ENCODE measurements around the gene TBL1X.
A peak's percentile ranks its signal among the peaks of the same experiment; 100 is the strongest.

TBL1X gene

DNA sequence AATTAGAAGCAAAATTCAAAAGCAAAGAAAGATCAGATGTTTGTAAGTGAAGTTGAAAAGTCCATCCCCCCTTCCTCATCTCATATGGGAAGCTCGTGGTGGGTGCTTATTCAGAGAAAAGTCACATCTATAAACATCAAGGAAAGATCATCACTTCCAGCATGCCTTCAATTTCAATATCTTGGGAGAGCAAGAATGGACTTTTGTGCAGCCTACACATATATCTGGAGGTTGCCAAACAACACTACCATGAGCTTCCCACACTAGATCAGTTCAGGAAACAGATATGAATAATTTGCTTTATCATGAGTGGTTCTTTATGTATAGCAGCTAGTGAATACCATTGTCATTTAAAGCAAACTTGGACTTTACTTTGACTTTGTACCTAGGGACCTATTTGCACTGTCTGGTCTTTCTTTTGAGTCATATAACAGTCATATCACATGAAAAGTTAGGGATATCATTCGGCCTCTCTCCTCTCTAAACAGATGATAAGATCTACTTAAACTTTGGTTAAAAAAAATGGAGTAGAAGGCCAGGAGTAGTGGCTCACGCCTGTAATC is 5.6 kb upstream of the TBL1X start:
- no peak overlapping the region for H3K27ac ChIP-seq (ENCODE audit: low read depth, low read length)
- H3K4me3 ChIP-seq (ENCODE audit: low read depth in 1 of 2, low read length in 2 of 2), result no peak overlapping the region
- H3K36me3 ChIP-seq (ENCODE audit: control insufficient read depth in 1 of 2, insufficient read depth in 2 of 2, low read length in 2 of 2), result no peaks in the 10 kb centered on the region
- H3K9ac ChIP-seq (ENCODE audit: low read depth in 1 of 2, low read length in 2 of 2), result no peak overlapping the region
- peaks cover 0 to 15% of the 10 kb centered on the region in 2 donors for H3K4me1 ChIP-seq (ENCODE audit: control insufficient read depth in 1 of 2, insufficient read depth in 2 of 2, low read length in 2 of 2)
- H3K9me3 ChIP-seq (ENCODE audit: control insufficient read depth in 1 of 2, low read length in 2 of 2), result no peaks in the 10 kb centered on the region
- H3K27me3 ChIP-seq (ENCODE audit: control insufficient read depth in 1 of 2, insufficient read depth in 2 of 2, low read length in 2 of 2), result no peaks in the 10 kb centered on the region

DNA sequence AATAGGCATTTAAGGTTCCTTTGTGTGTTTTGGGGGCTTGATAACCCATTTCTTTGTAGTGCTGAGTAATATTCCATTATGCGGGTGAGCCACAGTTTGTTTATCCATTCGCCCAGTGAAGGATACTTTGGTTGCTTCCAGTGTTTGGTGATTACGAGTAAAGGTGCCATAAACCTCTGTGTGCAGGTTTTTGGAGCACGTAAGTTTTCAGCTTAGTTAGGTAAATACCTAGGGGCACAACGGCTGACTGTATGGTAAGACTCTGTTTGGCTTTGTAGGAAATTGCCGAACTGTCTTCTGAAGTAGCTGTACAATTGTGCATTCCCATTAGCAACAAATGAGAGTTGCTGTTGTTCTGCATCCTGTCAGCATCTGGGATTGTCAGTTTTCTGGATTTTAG is 3.8 kb upstream of the TBL1X start:
- Histone ChIP-seq H3K9me3 (ENCODE audit: control insufficient read depth in 1 of 2, low read length in 2 of 2) (no peaks in the 10 kb centered on the region), H3K27me3 (ENCODE audit: control insufficient read depth in 1 of 2, insufficient read depth in 2 of 2, low read length in 2 of 2) (no peaks in the 10 kb centered on the region), H3K27ac (ENCODE audit: low read depth, low read length) (no peak overlapping the region), H3K9ac (ENCODE audit: low read depth in 1 of 2, low read length in 2 of 2) (no peak overlapping the region), H3K4me1 (ENCODE audit: control insufficient read depth in 1 of 2, insufficient read depth in 2 of 2, low read length in 2 of 2) (peaks cover 0 to 15% of the 10 kb centered on the region in 2 donors), H3K4me3 (ENCODE audit: low read depth in 1 of 2, low read length in 2 of 2) (no peak overlapping the region), H3K36me3 (ENCODE audit: control insufficient read depth in 1 of 2, insufficient read depth in 2 of 2, low read length in 2 of 2) (no peaks in the 10 kb centered on the region)

DNA sequence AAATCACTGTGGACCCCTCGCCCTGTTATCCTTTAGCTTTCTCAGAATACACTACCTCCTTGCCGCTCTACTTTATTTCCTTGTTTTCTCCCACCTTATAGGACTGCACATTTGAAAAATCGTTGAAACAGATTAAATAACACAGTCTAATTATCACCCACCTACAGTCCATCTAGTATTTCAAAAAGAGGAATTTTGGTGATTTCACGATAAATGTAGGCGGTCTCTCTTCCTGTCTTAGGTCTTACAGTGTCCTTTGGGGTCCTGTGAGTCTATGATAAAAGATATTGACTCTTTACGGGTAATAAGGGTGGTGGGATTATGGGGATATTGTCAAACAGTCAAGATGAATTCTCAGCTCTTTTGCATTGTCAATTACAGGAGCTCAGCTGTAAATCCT is 2.4 kb upstream of the TBL1X start:
- no peaks in the 10 kb centered on the region for H3K36me3 ChIP-seq (ENCODE audit: control insufficient read depth in 1 of 2, insufficient read depth in 2 of 2, low read length in 2 of 2)
- no peak overlapping the region for H3K9ac ChIP-seq (ENCODE audit: low read depth in 1 of 2, low read length in 2 of 2)
- no peak overlapping the region for H3K27ac ChIP-seq (ENCODE audit: low read depth, low read length)
- peaks cover 0 to 20% of the 10 kb centered on the region in 2 donors for H3K4me1 ChIP-seq (ENCODE audit: control insufficient read depth in 1 of 2, insufficient read depth in 2 of 2, low read length in 2 of 2)
- peak overlapping the region in 1 of 2 donors; percentile 8 for H3K4me3 ChIP-seq (ENCODE audit: low read depth in 1 of 2, low read length in 2 of 2)
- no peaks in the 10 kb centered on the region for H3K27me3 ChIP-seq (ENCODE audit: control insufficient read depth in 1 of 2, insufficient read depth in 2 of 2, low read length in 2 of 2)
- no peaks in the 10 kb centered on the region for H3K9me3 ChIP-seq (ENCODE audit: control insufficient read depth in 1 of 2, low read length in 2 of 2)

DNA sequence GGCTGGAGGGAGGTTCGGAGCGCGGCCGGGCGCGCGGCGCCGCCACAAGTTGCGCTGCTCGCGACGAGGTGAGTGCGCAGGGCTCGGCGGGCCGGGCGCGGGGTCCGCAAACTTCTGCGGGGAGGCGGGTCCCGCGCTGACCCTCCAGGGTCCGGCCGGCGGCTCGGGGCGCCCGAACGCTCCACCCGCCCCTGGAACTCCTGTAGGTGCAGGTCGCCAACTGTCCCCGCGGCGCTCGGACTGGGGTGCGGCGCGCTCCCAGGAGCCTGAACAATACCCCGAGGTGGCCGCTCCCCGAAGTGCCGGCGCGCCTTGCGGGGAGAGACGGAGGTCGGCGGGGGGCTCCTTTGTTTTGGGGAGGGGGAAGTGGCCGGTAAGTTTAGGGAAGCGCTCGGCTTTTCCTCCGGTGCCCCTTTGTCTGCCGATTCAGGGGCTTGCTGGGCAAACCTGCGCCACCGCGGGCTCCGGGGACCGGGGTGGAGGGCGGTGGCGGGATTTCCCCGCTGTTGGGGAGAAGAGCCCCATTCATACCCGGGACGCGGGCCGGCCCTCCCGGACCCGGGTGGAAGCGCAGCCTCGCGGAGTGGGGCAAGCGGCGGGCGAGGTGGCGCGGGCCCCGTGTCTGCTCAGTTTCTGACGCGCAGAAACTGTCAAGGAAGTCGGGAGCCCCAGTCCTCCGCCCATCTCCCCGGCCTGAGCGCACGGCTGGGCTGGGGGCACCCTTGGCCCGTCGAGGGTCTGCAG is 694 bp downstream of the TBL1X start:
- Histone ChIP-seq H3K4me3 (ENCODE audit: low read depth in 1 of 2, low read length in 2 of 2) (peak overlapping the region; percentile 50 to 64), H3K9ac (ENCODE audit: low read depth in 1 of 2, low read length in 2 of 2) (no peak overlapping the region)

DNA sequence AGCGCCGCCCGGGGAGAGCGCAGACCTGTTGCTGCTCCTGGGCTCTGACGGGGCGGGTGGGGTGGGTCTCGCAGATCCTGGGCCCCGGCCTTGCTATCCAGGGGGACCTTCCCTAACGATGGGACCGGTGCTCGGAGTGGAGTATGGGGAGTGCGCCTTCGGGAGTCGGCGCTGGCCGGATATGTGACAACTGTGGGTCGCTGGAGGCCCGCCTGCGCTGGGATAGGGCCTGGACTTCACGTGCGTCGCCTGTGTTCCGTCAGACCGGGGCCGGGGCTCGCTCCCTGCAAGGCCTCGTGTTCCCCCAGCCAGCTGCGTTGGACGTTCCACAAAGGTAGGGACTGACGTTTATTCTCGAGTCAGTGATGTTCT is 1.3 kb downstream of the TBL1X start:
- Histone ChIP-seq H3K27ac (ENCODE audit: low read depth, low read length) (no peak overlapping the region), H3K36me3 (ENCODE audit: control insufficient read depth in 1 of 2, insufficient read depth in 2 of 2, low read length in 2 of 2) (no peaks in the 10 kb centered on the region), H3K9me3 (ENCODE audit: control insufficient read depth in 1 of 2, low read length in 2 of 2) (no peaks in the 10 kb centered on the region), H3K4me1 (ENCODE audit: control insufficient read depth in 1 of 2, insufficient read depth in 2 of 2, low read length in 2 of 2) (peaks cover 0 to 20% of the 10 kb centered on the region in 2 donors), H3K27me3 (ENCODE audit: control insufficient read depth in 1 of 2, insufficient read depth in 2 of 2, low read length in 2 of 2) (no peaks in the 10 kb centered on the region), H3K9ac (ENCODE audit: low read depth in 1 of 2, low read length in 2 of 2) (no peak overlapping the region), H3K4me3 (ENCODE audit: low read depth in 1 of 2, low read length in 2 of 2) (peak overlapping the region; percentile 43 to 55)

More for the DNA sequence above, 694 bp downstream of the TBL1X start:
- no peaks in the 10 kb centered on the region for H3K27me3 ChIP-seq (ENCODE audit: control insufficient read depth in 1 of 2, insufficient read depth in 2 of 2, low read length in 2 of 2)
- H3K36me3 ChIP-seq (ENCODE audit: control insufficient read depth in 1 of 2, insufficient read depth in 2 of 2, low read length in 2 of 2), result no peaks in the 10 kb centered on the region
- H3K9me3 ChIP-seq (ENCODE audit: control insufficient read depth in 1 of 2, low read length in 2 of 2), result no peaks in the 10 kb centered on the region
- peaks cover 0 to 20% of the 10 kb centered on the region in 2 donors for H3K4me1 ChIP-seq (ENCODE audit: control insufficient read depth in 1 of 2, insufficient read depth in 2 of 2, low read length in 2 of 2)
- peak overlapping the region; percentile 42 for H3K27ac ChIP-seq (ENCODE audit: low read depth, low read length)

DNA sequence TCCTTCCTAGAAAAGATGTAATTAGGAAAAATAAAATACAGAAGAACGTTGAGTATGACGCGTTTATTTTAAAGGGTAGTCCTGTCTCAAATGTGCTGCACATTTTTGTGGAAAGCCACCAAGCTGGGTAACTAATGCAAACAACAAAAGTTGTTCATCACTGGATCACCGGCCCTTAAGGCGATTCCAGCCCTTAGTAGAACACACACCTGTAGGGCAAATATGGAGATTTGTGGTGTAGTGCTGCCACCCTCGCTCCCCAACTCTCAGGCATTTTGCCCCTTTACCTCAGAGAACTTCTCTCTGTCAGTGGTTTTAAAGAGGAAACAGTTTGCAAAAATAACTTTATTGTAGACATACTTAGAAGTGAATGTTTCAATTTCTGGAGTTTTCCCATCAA is 1.9 kb downstream of the TBL1X start:
- Histone ChIP-seq H3K27ac (ENCODE audit: low read depth, low read length) (no peak overlapping the region), H3K9ac (ENCODE audit: low read depth in 1 of 2, low read length in 2 of 2) (no peak overlapping the region), H3K4me3 (ENCODE audit: low read depth in 1 of 2, low read length in 2 of 2) (peak overlapping the region; percentile 43 to 55), H3K27me3 (ENCODE audit: control insufficient read depth in 1 of 2, insufficient read depth in 2 of 2, low read length in 2 of 2) (no peaks in the 10 kb centered on the region), H3K9me3 (ENCODE audit: control insufficient read depth in 1 of 2, low read length in 2 of 2) (no peaks in the 10 kb centered on the region), H3K36me3 (ENCODE audit: control insufficient read depth in 1 of 2, insufficient read depth in 2 of 2, low read length in 2 of 2) (no peaks in the 10 kb centered on the region), H3K4me1 (ENCODE audit: control insufficient read depth in 1 of 2, insufficient read depth in 2 of 2, low read length in 2 of 2) (peaks cover 0 to 20% of the 10 kb centered on the region in 2 donors)

DNA sequence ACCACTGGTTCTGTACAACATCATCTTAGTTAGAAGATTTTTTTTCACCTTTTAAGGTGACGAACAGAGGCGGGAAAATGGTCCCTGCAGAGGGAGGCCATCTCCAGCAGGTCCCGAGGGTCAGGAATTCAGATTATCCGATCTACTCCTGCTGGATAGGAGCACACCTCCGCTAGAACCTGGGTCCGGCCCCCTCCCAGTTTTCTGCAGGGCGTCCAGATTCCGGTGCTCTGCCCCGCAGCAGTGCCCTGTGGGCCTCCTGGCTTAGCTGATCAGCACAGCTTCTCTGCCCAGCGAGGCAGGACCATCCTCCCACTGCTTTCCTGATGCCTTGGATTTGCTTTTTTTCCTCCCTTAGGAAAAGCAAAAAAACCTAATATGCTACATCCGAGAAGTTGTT is 2.3 kb downstream of the TBL1X start:
- no peak overlapping the region for H3K27ac ChIP-seq (ENCODE audit: low read depth, low read length)

DNA sequence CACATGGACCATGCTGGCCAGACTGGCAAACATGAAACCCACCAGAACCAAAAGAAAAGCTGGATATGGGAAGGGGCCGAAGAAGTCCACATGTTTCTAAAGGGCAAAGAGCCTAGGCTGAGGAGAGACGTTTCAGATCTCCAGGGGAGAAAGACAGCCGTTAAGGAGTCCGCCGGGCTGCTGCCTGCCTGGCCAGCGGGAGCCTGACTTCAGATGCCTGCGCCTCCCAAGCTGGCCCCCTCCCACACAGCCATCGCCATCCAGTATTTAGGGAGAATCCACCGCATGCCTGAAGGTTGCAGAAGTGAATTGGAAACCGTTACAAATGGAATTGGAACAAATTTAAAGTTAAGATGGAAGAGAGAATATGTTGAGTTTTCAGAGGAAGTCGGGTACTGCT is 2.9 kb downstream of the TBL1X start:
- no peak overlapping the region for H3K9ac ChIP-seq (ENCODE audit: low read depth in 1 of 2, low read length in 2 of 2)
- no peaks in the 10 kb centered on the region for H3K9me3 ChIP-seq (ENCODE audit: control insufficient read depth in 1 of 2, low read length in 2 of 2)
- no peaks in the 10 kb centered on the region for H3K27me3 ChIP-seq (ENCODE audit: control insufficient read depth in 1 of 2, insufficient read depth in 2 of 2, low read length in 2 of 2)
- H3K27ac ChIP-seq (ENCODE audit: low read depth, low read length), result no peak overlapping the region
- H3K4me3 ChIP-seq (ENCODE audit: low read depth in 1 of 2, low read length in 2 of 2), result no peak overlapping the region
- no peaks in the 10 kb centered on the region for H3K36me3 ChIP-seq (ENCODE audit: control insufficient read depth in 1 of 2, insufficient read depth in 2 of 2, low read length in 2 of 2)
- H3K4me1 ChIP-seq (ENCODE audit: control insufficient read depth in 1 of 2, insufficient read depth in 2 of 2, low read length in 2 of 2), result peaks cover 0 to 15% of the 10 kb centered on the region in 2 donors

More for the DNA sequence above, 2.3 kb downstream of the TBL1X start:
- Histone ChIP-seq H3K9me3 (ENCODE audit: control insufficient read depth in 1 of 2, low read length in 2 of 2) (no peaks in the 10 kb centered on the region), H3K9ac (ENCODE audit: low read depth in 1 of 2, low read length in 2 of 2) (no peak overlapping the region), H3K27me3 (ENCODE audit: control insufficient read depth in 1 of 2, insufficient read depth in 2 of 2, low read length in 2 of 2) (no peaks in the 10 kb centered on the region), H3K36me3 (ENCODE audit: control insufficient read depth in 1 of 2, insufficient read depth in 2 of 2, low read length in 2 of 2) (no peaks in the 10 kb centered on the region), H3K4me1 (ENCODE audit: control insufficient read depth in 1 of 2, insufficient read depth in 2 of 2, low read length in 2 of 2) (peaks cover 0 to 20% of the 10 kb centered on the region in 2 donors), H3K4me3 (ENCODE audit: low read depth in 1 of 2, low read length in 2 of 2) (no peak overlapping the region)

DNA sequence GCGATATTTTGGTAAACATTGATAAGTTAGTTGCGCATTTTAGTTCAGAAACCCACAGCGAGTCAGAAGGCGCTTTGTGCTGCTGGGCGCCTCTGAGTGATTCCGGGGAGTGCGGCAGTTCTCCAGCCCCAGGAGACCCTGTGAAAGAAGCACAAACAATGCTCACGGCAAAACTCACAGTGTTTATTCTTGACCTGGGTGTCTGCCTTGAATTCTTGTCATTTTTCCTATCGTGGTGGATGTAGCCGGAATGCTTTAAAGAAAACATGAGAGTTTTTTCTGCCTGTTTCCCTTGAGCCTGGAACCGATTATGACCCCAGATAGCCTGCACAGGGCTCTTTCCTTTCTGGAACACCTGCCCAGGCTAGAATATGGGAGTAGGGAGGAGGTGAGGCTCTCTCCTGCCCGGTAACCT is 6.7 kb downstream of the TBL1X start:
- Histone ChIP-seq H3K9ac (ENCODE audit: low read depth in 1 of 2, low read length in 2 of 2) (no peak overlapping the region), H3K27ac (ENCODE audit: low read depth, low read length) (no peak overlapping the region), H3K36me3 (ENCODE audit: control insufficient read depth in 1 of 2, insufficient read depth in 2 of 2, low read length in 2 of 2) (no peaks in the 10 kb centered on the region), H3K27me3 (ENCODE audit: control insufficient read depth in 1 of 2, insufficient read depth in 2 of 2, low read length in 2 of 2) (no peaks in the 10 kb centered on the region), H3K4me1 (ENCODE audit: control insufficient read depth in 1 of 2, insufficient read depth in 2 of 2, low read length in 2 of 2) (peaks cover 0 to 3% of the 10 kb centered on the region in 2 donors), H3K4me3 (ENCODE audit: low read depth in 1 of 2, low read length in 2 of 2) (no peak overlapping the region), H3K9me3 (ENCODE audit: control insufficient read depth in 1 of 2, low read length in 2 of 2) (no peaks in the 10 kb centered on the region)

DNA sequence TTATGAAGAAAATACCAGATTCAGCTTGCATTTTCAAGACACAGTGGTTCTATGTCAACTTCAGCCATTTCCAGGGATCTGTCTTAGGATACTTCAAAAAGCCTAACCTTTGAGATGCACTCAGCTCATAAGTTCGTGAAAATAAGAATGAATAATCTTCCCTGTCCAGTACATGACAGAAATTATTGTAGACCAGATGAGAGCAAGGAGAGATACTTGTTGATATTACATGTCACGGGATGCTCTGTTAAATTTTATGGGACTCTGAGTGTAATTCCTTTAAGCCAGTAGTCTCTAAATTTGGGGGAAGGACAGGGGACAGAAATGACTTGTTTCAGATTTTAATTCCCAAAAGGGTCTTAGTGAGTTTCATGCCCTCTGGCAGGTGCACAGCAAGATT is 8.8 kb downstream of the TBL1X start:
- no peaks in the 10 kb centered on the region for H3K9me3 ChIP-seq (ENCODE audit: control insufficient read depth in 1 of 2, low read length in 2 of 2)
- H3K36me3 ChIP-seq (ENCODE audit: control insufficient read depth in 1 of 2, insufficient read depth in 2 of 2, low read length in 2 of 2), result no peaks in the 10 kb centered on the region
- H3K4me3 ChIP-seq (ENCODE audit: low read depth in 1 of 2, low read length in 2 of 2), result no peak overlapping the region
- H3K9ac ChIP-seq (ENCODE audit: low read depth in 1 of 2, low read length in 2 of 2), result no peak overlapping the region
- no peaks in the 10 kb centered on the region for H3K27me3 ChIP-seq (ENCODE audit: control insufficient read depth in 1 of 2, insufficient read depth in 2 of 2, low read length in 2 of 2)
- no peak overlapping the region for H3K27ac ChIP-seq (ENCODE audit: low read depth, low read length)
- H3K4me1 ChIP-seq (ENCODE audit: control insufficient read depth in 1 of 2, insufficient read depth in 2 of 2, low read length in 2 of 2), result no peaks in the 10 kb centered on the region

All from duodenal mucosa (tissue), 2 donors.